ENCODE measurements around the gene ARFGAP1. TPM values are rescaled to one million over a fixed set of nuclear protein-coding genes. Genes with fewer than 3 reads are reported as not detected.

ARFGAP1 gene
- total and polyA plus RNA-seq, 2 donors from 2014 or later, result 40.4 to 84.3 TPM

DNA sequence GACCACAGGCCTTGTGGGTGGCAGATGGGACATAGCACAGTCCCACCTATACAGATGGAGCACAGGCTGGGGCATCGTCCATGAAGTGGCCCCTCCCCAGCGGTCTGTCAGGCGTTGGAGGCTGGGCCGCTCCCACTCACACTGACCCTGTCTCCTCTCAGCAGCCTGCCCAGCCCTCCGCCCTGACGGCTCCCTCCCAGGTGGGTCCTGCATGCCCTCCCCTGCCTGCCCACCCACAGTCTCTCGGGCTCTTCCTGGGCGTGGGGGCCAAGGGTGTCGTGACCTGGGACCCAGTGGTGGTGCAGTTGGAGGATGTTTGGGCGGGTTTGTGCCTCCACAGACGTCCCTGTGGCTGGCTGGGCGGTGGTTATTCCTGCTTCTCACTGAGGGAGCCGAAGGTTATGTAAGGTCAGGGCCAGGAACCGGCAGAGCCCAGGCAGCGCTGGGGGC lies 42.7 kb downstream of the ARFGAP1 start:
- DNase-seq, result peak in 2 of 5 donors; percentile 56 to 65
- Histone ChIP-seq H3K9me3 (ENCODE audit: control insufficient read depth in 2 of 3, insufficient read depth in 1 of 3, low read length in 3 of 3) (no peaks in the 10 kb centered on the region), H3K36me3 (ENCODE audit: control insufficient read depth in 2 of 3, insufficient read depth in 3 of 3, low read length in 3 of 3) (no peaks in the 10 kb centered on the region), H3K9ac (ENCODE audit: low read length in 3 of 3) (no peak overlapping the region), H3K27ac (ENCODE audit: low read depth in 2 of 2, low read length in 2 of 2) (no peak overlapping the region), H3K27me3 (ENCODE audit: control insufficient read depth, insufficient read depth, low read length) (no peaks in the 10 kb centered on the region), H3K4me1 (ENCODE audit: control insufficient read depth in 2 of 3, insufficient read depth in 2 of 3, low read depth in 1 of 3, low read length in 3 of 3) (no peaks in the 10 kb centered on the region), H3K4me3 (ENCODE audit: low read length in 3 of 3) (no peak overlapping the region)
- FAIRE-seq, result no peak
- intact Hi-C loops (cut with DNase I), result no loop called here
- TF ChIP-seq, protein P1, sequence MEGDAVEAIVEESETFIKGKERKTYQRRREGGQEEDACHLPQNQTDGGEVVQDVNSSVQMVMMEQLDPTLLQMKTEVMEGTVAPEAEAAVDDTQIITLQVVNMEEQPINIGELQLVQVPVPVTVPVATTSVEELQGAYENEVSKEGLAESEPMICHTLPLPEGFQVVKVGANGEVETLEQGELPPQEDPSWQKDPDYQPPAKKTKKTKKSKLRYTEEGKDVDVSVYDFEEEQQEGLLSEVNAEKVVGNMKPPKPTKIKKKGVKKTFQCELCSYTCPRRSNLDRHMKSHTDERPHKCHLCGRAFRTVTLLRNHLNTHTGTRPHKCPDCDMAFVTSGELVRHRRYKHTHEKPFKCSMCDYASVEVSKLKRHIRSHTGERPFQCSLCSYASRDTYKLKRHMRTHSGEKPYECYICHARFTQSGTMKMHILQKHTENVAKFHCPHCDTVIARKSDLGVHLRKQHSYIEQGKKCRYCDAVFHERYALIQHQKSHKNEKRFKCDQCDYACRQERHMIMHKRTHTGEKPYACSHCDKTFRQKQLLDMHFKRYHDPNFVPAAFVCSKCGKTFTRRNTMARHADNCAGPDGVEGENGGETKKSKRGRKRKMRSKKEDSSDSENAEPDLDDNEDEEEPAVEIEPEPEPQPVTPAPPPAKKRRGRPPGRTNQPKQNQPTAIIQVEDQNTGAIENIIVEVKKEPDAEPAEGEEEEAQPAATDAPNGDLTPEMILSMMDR (IDR thresholded peaks at IDR 0.05; ENCODE audit: borderline replicate concordance, extremely low read depth, insufficient read depth), result no peak

DNA sequence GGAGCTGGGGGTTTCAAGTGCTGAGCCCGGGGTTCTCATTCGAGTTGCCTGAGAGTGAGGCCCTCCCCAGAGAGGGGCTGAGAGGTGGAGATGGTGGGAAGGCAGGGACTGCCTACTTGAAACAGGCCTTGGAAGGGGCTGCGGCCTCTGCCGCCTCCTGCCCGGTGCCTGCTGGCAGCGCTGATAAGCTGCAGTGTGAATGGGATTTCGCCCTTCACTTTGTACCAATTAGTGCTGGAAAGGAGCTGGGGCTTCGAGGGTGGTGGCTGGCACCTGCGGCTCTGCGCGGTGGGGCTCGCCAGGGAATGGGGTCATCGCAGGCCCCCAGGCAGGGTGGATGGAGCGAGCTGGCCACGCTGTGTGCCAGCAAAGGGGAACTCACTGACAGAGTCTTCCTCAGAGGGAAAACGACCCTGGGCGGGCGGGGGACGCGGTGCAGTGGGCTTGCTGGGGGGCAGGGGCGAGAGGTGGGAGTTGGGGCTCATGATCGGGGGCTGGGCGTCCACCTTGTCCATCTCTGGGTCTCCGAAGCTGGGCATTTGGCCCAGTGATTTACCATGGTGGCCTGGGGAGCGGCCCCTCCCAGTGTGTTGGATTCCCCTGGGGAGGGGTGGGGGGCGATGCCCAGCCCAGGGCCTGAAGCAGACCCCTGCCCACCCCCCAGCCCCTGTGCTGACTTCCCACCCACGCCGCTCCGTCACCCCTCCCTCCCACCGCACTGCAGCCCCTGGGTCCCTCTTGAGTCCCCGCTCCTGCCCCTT lies 43.3 kb downstream of the ARFGAP1 start:
- H3K9ac ChIP-seq (ENCODE audit: low read length in 3 of 3), result no peak overlapping the region
- intact Hi-C loops (cut with DNase I), result no loop called here
- no peaks in the 10 kb centered on the region for H3K36me3 ChIP-seq (ENCODE audit: control insufficient read depth in 2 of 3, insufficient read depth in 3 of 3, low read length in 3 of 3)
- H3K4me3 ChIP-seq (ENCODE audit: low read length in 3 of 3), result no peak overlapping the region
- H3K27me3 ChIP-seq (ENCODE audit: control insufficient read depth, insufficient read depth, low read length), result no peaks in the 10 kb centered on the region
- DNase-seq (peak in 2 of 5 donors; percentile 49 to 52), FAIRE-seq (no peak)
- H3K27ac ChIP-seq (ENCODE audit: low read depth in 2 of 2, low read length in 2 of 2), result no peak overlapping the region
- H3K9me3 ChIP-seq (ENCODE audit: control insufficient read depth in 2 of 3, insufficient read depth in 1 of 3, low read length in 3 of 3), result no peaks in the 10 kb centered on the region
- TF ChIP-seq, protein P1 (IDR thresholded peaks at IDR 0.05; ENCODE audit: borderline replicate concordance, extremely low read depth, insufficient read depth), result no peak
- H3K4me1 ChIP-seq (ENCODE audit: control insufficient read depth in 2 of 3, insufficient read depth in 2 of 3, low read depth in 1 of 3, low read length in 3 of 3), result no peaks in the 10 kb centered on the region

GRCh38 chr20:63316502-63316921 lies 43.9 kb downstream of the ARFGAP1 start:
- no peaks in the 10 kb centered on the region for H3K9me3 ChIP-seq (ENCODE audit: control insufficient read depth in 2 of 3, insufficient read depth in 1 of 3, low read length in 3 of 3)
- intact Hi-C loops (cut with DNase I), result no loop called here
- H3K9ac ChIP-seq (ENCODE audit: low read length in 3 of 3), result no peak overlapping the region
- no peak overlapping the region for H3K27ac ChIP-seq (ENCODE audit: low read depth in 2 of 2, low read length in 2 of 2)
- DNase-seq, result peak in 1 of 5 donors; percentile 64
- no peak overlapping the region for H3K4me3 ChIP-seq (ENCODE audit: low read length in 3 of 3)
- FAIRE-seq, result no peak
- TF ChIP-seq, protein P1 (IDR thresholded peaks at IDR 0.05; ENCODE audit: borderline replicate concordance, extremely low read depth, insufficient read depth), result no peak
- H3K4me1 ChIP-seq (ENCODE audit: control insufficient read depth in 2 of 3, insufficient read depth in 2 of 3, low read depth in 1 of 3, low read length in 3 of 3), result no peaks in the 10 kb centered on the region
- no peaks in the 10 kb centered on the region for H3K36me3 ChIP-seq (ENCODE audit: control insufficient read depth in 2 of 3, insufficient read depth in 3 of 3, low read length in 3 of 3)
- H3K27me3 ChIP-seq (ENCODE audit: control insufficient read depth, insufficient read depth, low read length), result no peaks in the 10 kb centered on the region
